Gastroesophageal sphincter (tissue), 4 donors: ENCODE measurements around the gene TTLL5. TPM values are rescaled to one million over a fixed set of nuclear protein-coding genes. Genes with fewer than 3 reads are reported as not detected.

Source experiments
- ATAC-seq: fragments of 150-250 bp; one replicate; pipeline ENCODE4 v1.9.1; 2016; ENCODE audit warnings: mild to moderate bottlenecking, moderate library complexity
- H3K27ac ChIP-seq, 4 donors: fragments of 200-600 bp; sonication (generic) in 3 of 4; 1 replicate in 3 of 4; 2 replicates in 1 of 4; pipeline ENCODE4 v1.5.1; 2016 to 2019
- H3K27me3 ChIP-seq: fragments of 200-600 bp; sonication (generic); one replicate; pipeline ENCODE4 v1.5.1; 2019
- H3K36me3 ChIP-seq, 2 donors: fragments of 200-600 bp; sonication (generic); one replicate each; pipeline ENCODE4 v1.5.1; 2019; ENCODE audit warnings: control low read depth in 1 of 2
- H3K4me1 ChIP-seq, 3 donors: fragments of 200-600 bp; sonication (generic); 1 replicate in 2 of 3; 2 replicates in 1 of 3; pipeline ENCODE4 v1.5.1; 2016 to 2019; ENCODE audit warnings: control low read depth in 2 of 3
- H3K4me3 ChIP-seq, 2 donors: fragments of 200-600 bp; sonication (generic); one replicate each; pipeline ENCODE4 v1.5.1; 2019; ENCODE audit warnings: mild to moderate bottlenecking in 1 of 2, moderate library complexity in 1 of 2
- H3K9me3 ChIP-seq, 3 donors: fragments of 200-600 bp; sonication (generic); one replicate each; pipeline ENCODE4 v1.5.1; 2017 to 2019; ENCODE audit warnings: control low read depth in 2 of 3
- CTCF ChIP-seq, 4 experiments: fragments of 200-600 bp in 2 of 4; fragments of 450-650 bp in 2 of 4; sonication (generic) in 1 of 4; IDR thresholded peaks; one replicate each; pipeline ENCODE4 v1.5.1; 2017 to 2019; ENCODE audit warnings: antibody characterized with exemption in 4 of 4, mild to moderate bottlenecking in 2 of 4, moderate library complexity in 2 of 4
- EP300 ChIP-seq: sonication (generic); formaldehyde crosslinking; IDR thresholded peaks from one replicate; pipeline ENCODE4 v1.6.1; 2017; ENCODE audit warnings: antibody characterized with exemption, mild to moderate bottlenecking
- POLR2A ChIP-seq, 2 donors: fragments of 450-650 bp; IDR thresholded peaks; one replicate each; pipeline ENCODE4 v1.6.1; 2017; ENCODE audit warnings: antibody characterized with exemption in 2 of 2, mild to moderate bottlenecking in 2 of 2, moderate library complexity in 1 of 2
- POLR2AphosphoS5 ChIP-seq: sonication (generic); formaldehyde crosslinking; IDR thresholded peaks from one replicate; pipeline ENCODE4 v1.6.1; 2017; ENCODE audit warnings: antibody characterized with exemption
- WGBS, 2 donors: methylation state at CpG; one replicate each; pipeline ENCODE4 v1.1.5; 2018; ENCODE audit warnings: low coverage in 1 of 2; 5-methylcytosine and 5-hydroxymethylcytosine counted together
- total RNA-seq, 4 donors: library from RNA; depleted of rRNA; stranded (reverse); fragments of >200 nt; gene quantifications; one replicate each; pipeline ENCODE4 v1.1.0, GENCODE V29; 2016

The TTLL5 gene
- total RNA-seq, 4 donors from 2014 or later, result 18.1 to 30.0 (median 22.1) TPM

- H3K9me3 ChIP-seq, result no peaks in the 10 kb centered on the region
- no peak overlapping the region for H3K27ac ChIP-seq
- H3K4me1 ChIP-seq, result no peaks in the 10 kb centered on the region
- peaks cover 0 to 50% of the 10 kb centered on the region in 2 donors for H3K36me3 ChIP-seq
- ATAC-seq, result no peak
- no peak for TF ChIP-seq CTCF (IDR thresholded peaks at IDR 0.05)
- TF ChIP-seq EP300, result no peak
- TF ChIP-seq POLR2AphosphoS5, result no peak
- TF ChIP-seq POLR2A (IDR thresholded peaks at IDR 0.05), result no peak
- H3K4me3 ChIP-seq, result no peak overlapping the region
- H3K27me3 ChIP-seq, result no peaks in the 10 kb centered on the region
- WGBS, 2 donors, result 88 to 97% methylated on average over 3 of the region's 3 CpGs
Observed at GRCh38 chr14:75784314-75784686, 123.3 kb downstream of the TTLL5 start.

DNA sequence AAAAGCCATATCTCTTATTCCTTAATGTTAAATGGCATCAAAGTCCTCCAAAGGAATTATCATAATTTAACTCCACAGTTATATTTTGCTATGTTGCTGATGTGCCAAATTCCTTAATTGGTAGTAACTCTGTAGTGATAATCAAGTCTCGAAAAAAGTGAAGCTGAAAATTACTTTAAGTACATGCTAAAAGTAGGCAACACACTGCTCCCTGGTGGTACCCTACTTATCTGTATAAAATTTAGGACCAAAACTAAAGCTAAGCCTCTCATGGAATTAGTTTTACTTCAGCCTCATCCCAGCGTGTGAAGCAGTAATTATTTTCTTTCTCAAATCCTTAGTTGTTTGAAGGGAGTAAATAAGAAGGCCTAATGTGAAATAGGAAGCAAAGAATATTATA is 132.8 kb downstream of the TTLL5 start:
- Histone ChIP-seq H3K9me3 (peaks cover 0 to 16% (median 0%) of the 10 kb centered on the region in 3 donors), H3K36me3 (no peaks in the 10 kb centered on the region), H3K27me3 (no peaks in the 10 kb centered on the region), H3K27ac (peak overlapping the region in 1 of 4 donors; percentile 16), H3K4me1 (no peaks in the 10 kb centered on the region), H3K4me3 (no peak overlapping the region)
- ATAC-seq, result no peak
- WGBS, 2 donors, result 30 to 43% methylated on average over 1 to 2 of the region's 2 CpGs
- TF ChIP-seq POLR2A (IDR thresholded peaks at IDR 0.05) (no peak), CTCF (IDR thresholded peaks at IDR 0.05) (peak in 2 of 4 experiments; percentile 9 to 18)

GRCh38 chr14:75794615-75795038 is 133.6 kb downstream of the TTLL5 start:
- Histone ChIP-seq H3K36me3 (no peaks in the 10 kb centered on the region), H3K27me3 (no peaks in the 10 kb centered on the region), H3K27ac (peak overlapping the region in 1 of 4 donors; percentile 16), H3K4me3 (no peak overlapping the region), H3K9me3 (peaks cover 0 to 16% (median 0%) of the 10 kb centered on the region in 3 donors), H3K4me1 (no peaks in the 10 kb centered on the region)
- TF ChIP-seq CTCF (IDR thresholded peaks at IDR 0.05), result peak in 3 of 4 experiments; percentile 49 to 66 (median 60)
- TF ChIP-seq POLR2A (IDR thresholded peaks at IDR 0.05), result no peak
- WGBS, 2 donors, result 13 to 31% methylated on average over 1 to 2 of the region's 2 CpGs
- peak; percentile 74 for ATAC-seq

DNA sequence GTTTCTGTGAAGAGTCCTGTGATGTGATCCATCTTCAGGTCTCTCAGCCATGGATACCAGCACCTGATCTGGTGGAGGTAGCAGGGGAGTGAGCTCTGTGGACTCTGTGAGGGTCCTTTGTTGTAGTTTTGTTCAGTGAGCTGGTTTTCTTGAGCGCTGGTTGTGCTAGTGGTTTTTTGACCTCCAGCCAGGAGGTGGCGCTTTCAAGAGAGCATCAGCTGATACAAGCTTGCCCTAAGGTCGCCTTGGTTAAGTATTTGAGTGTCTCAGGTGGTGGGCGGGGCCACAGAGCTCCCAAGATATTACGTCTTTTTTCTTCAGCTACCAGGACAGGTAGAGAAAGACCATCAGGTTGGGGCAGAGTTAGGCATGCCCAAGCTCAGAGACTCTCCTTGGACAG is 139.7 kb downstream of the TTLL5 start:
- Histone ChIP-seq H3K27ac (no peak overlapping the region), H3K27me3 (no peaks in the 10 kb centered on the region), H3K9me3 (peaks cover 0 to 16% (median 0%) of the 10 kb centered on the region in 3 donors), H3K4me1 (peaks cover 0 to 19% (median 0%) of the 10 kb centered on the region in 3 donors), H3K4me3 (no peak overlapping the region), H3K36me3 (no peaks in the 10 kb centered on the region)
- WGBS, 2 donors, result no CpG with 5 or more reads among the region's 5 CpGs
- ATAC-seq, result no peak
- TF ChIP-seq EP300 (no peak), CTCF (IDR thresholded peaks at IDR 0.05) (no peak), POLR2AphosphoS5 (no peak), POLR2A (IDR thresholded peaks at IDR 0.05) (no peak)

GRCh38 chr14:75802486-75802885 is 141.4 kb downstream of the TTLL5 start:
- peaks cover 0 to 4% (median 0%) of the 10 kb centered on the region in 3 donors for H3K9me3 ChIP-seq
- TF ChIP-seq POLR2AphosphoS5 (no peak), CTCF (IDR thresholded peaks at IDR 0.05) (no peak), POLR2A (IDR thresholded peaks at IDR 0.05) (no peak), EP300 (no peak)
- peaks cover 0 to 32% (median 0%) of the 10 kb centered on the region in 3 donors for H3K4me1 ChIP-seq
- no peak for ATAC-seq
- H3K27me3 ChIP-seq, result no peaks in the 10 kb centered on the region
- no peak overlapping the region for H3K4me3 ChIP-seq
- peaks cover 0 to 5% of the 10 kb centered on the region in 2 donors for H3K36me3 ChIP-seq
- H3K27ac ChIP-seq, result no peak overlapping the region
- 56 to 92% methylated on average over 1 of the region's 1 CpG for WGBS, 2 donors
